SH-SY5Y (cell line): Measurements from ENCODE around the gene C2orf15.

ENCODE experiments used
- GATA2 ChIP-seq: IDR thresholded peaks from 2 replicates; pipeline ENCODE4 v1.6.1; 2011; ENCODE audit warnings: mild to moderate bottlenecking, low read depth, low read length
- GATA3 ChIP-seq: IDR thresholded peaks from 2 replicates; pipeline ENCODE4 v1.6.1; 2011; ENCODE audit warnings: low read depth, mild to moderate bottlenecking, low read length, moderate library complexity

GRCh38 chr2:99150706-99151105, 9.2 kb downstream of the C2orf15 start:
- TF ChIP-seq GATA2 (no peak), GATA3 (no peak)
